ENCODE measurements around the gene KIAA0753. TPM values are rescaled to one million over a fixed set of nuclear protein-coding genes. Genes with fewer than 3 reads are reported as not detected.

Gene KIAA0753
- total RNA-seq, 1 experiment from 2014 or later, result 25.9 TPM

GRCh38 chr17:6580625-6581024 is 59.9 kb downstream of the KIAA0753 start:
- TF ChIP-seq, protein P1, sequence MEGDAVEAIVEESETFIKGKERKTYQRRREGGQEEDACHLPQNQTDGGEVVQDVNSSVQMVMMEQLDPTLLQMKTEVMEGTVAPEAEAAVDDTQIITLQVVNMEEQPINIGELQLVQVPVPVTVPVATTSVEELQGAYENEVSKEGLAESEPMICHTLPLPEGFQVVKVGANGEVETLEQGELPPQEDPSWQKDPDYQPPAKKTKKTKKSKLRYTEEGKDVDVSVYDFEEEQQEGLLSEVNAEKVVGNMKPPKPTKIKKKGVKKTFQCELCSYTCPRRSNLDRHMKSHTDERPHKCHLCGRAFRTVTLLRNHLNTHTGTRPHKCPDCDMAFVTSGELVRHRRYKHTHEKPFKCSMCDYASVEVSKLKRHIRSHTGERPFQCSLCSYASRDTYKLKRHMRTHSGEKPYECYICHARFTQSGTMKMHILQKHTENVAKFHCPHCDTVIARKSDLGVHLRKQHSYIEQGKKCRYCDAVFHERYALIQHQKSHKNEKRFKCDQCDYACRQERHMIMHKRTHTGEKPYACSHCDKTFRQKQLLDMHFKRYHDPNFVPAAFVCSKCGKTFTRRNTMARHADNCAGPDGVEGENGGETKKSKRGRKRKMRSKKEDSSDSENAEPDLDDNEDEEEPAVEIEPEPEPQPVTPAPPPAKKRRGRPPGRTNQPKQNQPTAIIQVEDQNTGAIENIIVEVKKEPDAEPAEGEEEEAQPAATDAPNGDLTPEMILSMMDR (IDR thresholded peaks at IDR 0.05; ENCODE audit: unreplicated experiment), result no peak
- H3K4me3 Mint-ChIP-seq (ENCODE audit: low read depth, unreplicated experiment), result no peak overlapping the region
- H3K36me3 Mint-ChIP-seq (ENCODE audit: insufficient read depth, unreplicated experiment), result peaks cover 20% of the 10 kb centered on the region
- no TSS peak for BruUV-seq (replicated peaks)
- CTCF ChIA-PET, result no interaction called here
- H3K4me1 Mint-ChIP-seq (ENCODE audit: low read depth, unreplicated experiment), result peaks cover 4% of the 10 kb centered on the region
- no peak overlapping the region for H3K27ac Mint-ChIP-seq (ENCODE audit: unreplicated experiment)
- H3K9me3 Mint-ChIP-seq (ENCODE audit: low read depth, unreplicated experiment), result peaks cover 10% of the 10 kb centered on the region
- intact Hi-C loops (cut with micrococcal nuclease; ENCODE audit: unreplicated experiment), result no loop called here
- no peak for DNase-seq
- H3K27me3 Mint-ChIP-seq (ENCODE audit: unreplicated experiment), result no peaks in the 10 kb centered on the region

DNA sequence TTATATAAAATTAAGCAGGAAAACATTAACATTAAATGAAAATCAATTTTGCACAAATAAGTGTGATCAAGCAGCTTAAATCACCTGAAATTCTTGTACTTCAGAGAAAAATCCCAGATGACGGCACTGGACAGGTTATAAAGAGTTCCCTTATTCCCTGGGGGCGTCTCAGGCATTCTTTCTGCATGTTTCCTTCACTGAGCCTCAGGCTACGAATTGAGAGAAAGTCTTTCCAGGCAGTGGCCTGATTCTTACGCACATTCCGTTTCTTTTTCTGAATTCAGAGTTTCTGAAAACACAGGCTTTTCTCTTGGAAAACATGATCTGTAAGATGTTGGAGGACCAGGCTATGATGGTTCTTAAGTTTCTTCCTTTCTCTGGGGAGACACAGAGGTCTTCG is 62.0 kb downstream of the KIAA0753 start:
- H3K27ac Mint-ChIP-seq (ENCODE audit: unreplicated experiment), result no peak overlapping the region
- TF ChIP-seq, protein P1 (IDR thresholded peaks at IDR 0.05; ENCODE audit: unreplicated experiment), result no peak
- no peak overlapping the region for H3K4me3 Mint-ChIP-seq (ENCODE audit: low read depth, unreplicated experiment)
- CTCF ChIA-PET, result no interaction called here
- no peaks in the 10 kb centered on the region for H3K27me3 Mint-ChIP-seq (ENCODE audit: unreplicated experiment)
- intact Hi-C loops (cut with micrococcal nuclease; ENCODE audit: unreplicated experiment), result no loop called here
- no peak for DNase-seq
- peaks cover 12% of the 10 kb centered on the region for H3K36me3 Mint-ChIP-seq (ENCODE audit: insufficient read depth, unreplicated experiment)
- BruUV-seq (replicated peaks), result no TSS peak
- peaks cover 12% of the 10 kb centered on the region for H3K4me1 Mint-ChIP-seq (ENCODE audit: low read depth, unreplicated experiment)
- H3K9me3 Mint-ChIP-seq (ENCODE audit: low read depth, unreplicated experiment), result peaks cover 8% of the 10 kb centered on the region

GRCh38 chr17:6577686-6578263 is 62.7 kb downstream of the KIAA0753 start:
- TF ChIP-seq, protein P1 (IDR thresholded peaks at IDR 0.05; ENCODE audit: unreplicated experiment), result no peak
- Mint-ChIP-seq H3K9me3 (ENCODE audit: low read depth, unreplicated experiment) (peaks cover 6% of the 10 kb centered on the region), H3K36me3 (ENCODE audit: insufficient read depth, unreplicated experiment) (peaks cover 8% of the 10 kb centered on the region), H3K4me3 (ENCODE audit: low read depth, unreplicated experiment) (no peak overlapping the region), H3K27me3 (ENCODE audit: unreplicated experiment) (no peaks in the 10 kb centered on the region), H3K4me1 (ENCODE audit: low read depth, unreplicated experiment) (peaks cover 12% of the 10 kb centered on the region), H3K27ac (ENCODE audit: unreplicated experiment) (no peak overlapping the region)
- intact Hi-C loops (cut with micrococcal nuclease; ENCODE audit: unreplicated experiment), result no loop called here
- no TSS peak for BruUV-seq (replicated peaks)
- DNase-seq, result no peak
- CTCF ChIA-PET, result no interaction called here

DNA sequence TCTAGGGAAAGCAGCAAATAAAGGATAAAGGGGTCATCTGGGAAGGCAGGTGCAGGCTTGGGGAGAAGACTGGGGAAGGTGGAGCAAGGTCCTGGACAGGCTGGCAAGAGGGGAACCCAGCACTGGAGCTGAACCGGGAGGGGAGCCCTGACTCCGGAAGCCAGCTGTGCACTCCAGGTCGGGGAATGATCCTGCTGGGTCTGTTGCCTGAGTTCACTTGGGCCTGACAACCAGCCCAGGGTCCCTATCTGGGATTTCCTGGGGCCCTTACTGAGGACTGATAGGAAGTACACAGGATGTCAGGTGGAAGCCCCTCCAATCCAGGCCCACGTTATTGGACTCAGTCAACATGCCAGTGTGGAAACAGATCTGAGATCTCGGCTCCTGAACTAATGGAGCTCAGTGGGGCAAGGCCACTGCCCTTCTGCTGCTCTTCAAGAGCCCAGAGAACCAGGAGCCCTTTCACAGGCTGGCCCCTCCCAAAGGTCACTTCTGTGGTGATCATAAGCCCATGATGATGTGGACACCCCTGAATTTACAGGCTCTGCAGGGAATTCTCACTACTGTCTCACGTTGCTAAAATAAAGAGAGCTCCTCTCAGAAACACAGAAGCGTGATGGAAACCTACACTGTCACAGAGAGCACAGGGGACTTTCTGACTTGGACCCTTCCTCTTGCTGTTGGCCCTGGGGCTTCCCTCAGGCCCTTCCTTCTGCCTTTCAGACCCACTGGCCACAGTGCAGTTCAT is 64.3 kb downstream of the KIAA0753 start:
- no TSS peak for BruUV-seq (replicated peaks)
- intact Hi-C loops (cut with micrococcal nuclease; ENCODE audit: unreplicated experiment), result no loop called here
- H3K4me1 Mint-ChIP-seq (ENCODE audit: low read depth, unreplicated experiment), result peaks cover 12% of the 10 kb centered on the region
- peaks cover 8% of the 10 kb centered on the region for H3K36me3 Mint-ChIP-seq (ENCODE audit: insufficient read depth, unreplicated experiment)
- no peak overlapping the region for H3K27ac Mint-ChIP-seq (ENCODE audit: unreplicated experiment)
- no peaks in the 10 kb centered on the region for H3K9me3 Mint-ChIP-seq (ENCODE audit: low read depth, unreplicated experiment)
- CTCF ChIA-PET, result no interaction called here
- H3K4me3 Mint-ChIP-seq (ENCODE audit: low read depth, unreplicated experiment), result no peak overlapping the region
- TF ChIP-seq, protein P1 (IDR thresholded peaks at IDR 0.05; ENCODE audit: unreplicated experiment), result no peak
- no peaks in the 10 kb centered on the region for H3K27me3 Mint-ChIP-seq (ENCODE audit: unreplicated experiment)
- no peak for DNase-seq

Measured in Calu3 (cell line).